ENCODE measurements around the gene ABCC2.
"Not testable (repeated sequence)": the region's sequence is repeated elsewhere in the genome, so short reads cannot be mapped to it uniquely, and the experiment has no call there.

The ABCC2 gene

DNA sequence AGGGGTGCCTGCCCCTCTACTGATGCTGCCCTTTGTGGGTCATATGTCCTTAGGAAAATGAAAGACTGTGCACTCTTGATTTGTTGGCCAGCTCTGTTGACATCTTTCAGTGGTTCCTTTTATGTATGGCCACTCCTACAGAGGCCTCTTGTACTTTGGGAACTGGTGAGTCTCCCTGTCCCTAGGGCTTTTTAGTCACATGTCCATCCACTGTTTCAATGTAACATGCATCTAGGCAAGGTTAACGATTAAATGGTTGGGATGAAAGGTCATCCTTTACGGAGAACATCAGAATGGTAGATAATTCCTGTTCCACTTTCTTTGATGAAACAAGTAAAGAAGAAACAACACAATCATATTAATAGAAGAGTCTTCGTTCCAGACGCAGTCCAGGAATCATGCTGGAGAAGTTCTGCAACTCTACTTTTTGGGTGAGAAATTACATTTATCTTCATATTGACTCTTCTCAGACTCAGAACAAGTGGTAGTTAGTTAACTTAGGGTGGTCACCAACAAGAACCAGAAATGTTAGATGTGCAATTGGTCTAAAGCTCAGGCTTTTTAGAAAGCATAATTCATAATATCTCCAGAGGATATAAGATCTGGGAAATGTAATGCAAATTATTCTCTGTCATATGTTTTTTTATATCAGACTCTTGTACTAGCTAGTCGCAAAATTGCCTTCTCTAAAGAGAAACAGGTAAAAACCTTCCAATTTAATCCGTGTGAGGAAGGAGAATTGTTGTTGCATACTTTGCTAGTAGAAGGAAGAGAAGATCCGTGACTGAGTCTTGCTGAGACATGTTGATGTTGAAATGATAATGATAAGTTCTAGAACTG lies at the start of gene ABCC2:
Gene ABCC2, plus strand, starts transcription at position 194 of the 840 bp plus-strand sequence. Its CDS starts 205 bp downstream, at position 399.
- no peak for DNase-seq

- no peak for DNase-seq
These were observed 49.1 kb upstream of the ABCC2 start for GRCh38 chr10:99733366-99733765.

DNA sequence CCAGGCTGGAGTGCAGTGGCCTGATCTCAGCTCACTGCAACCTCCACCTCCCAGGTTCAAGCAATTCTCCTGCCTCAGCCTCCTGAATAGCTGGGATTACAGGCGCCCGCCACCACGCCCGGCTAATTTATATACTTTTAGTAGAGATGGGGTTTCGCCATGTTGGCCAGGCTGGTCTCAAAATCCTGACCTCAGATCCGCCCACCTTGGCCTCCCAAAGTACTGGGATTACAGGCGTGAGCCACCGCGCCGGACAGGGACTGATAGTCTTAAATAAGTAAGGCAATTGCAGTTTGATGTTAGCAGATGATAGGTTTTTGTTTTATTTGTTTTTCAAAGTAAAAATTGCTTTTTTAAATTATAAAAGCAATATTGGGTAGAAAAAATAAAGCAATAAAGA lies 48.3 kb upstream of the ABCC2 start:
- not testable (repeated sequence) for DNase-seq

- no peak for DNase-seq
These were observed 42.2 kb upstream of the ABCC2 start for GRCh38 chr10:99740260-99740659.

DNA sequence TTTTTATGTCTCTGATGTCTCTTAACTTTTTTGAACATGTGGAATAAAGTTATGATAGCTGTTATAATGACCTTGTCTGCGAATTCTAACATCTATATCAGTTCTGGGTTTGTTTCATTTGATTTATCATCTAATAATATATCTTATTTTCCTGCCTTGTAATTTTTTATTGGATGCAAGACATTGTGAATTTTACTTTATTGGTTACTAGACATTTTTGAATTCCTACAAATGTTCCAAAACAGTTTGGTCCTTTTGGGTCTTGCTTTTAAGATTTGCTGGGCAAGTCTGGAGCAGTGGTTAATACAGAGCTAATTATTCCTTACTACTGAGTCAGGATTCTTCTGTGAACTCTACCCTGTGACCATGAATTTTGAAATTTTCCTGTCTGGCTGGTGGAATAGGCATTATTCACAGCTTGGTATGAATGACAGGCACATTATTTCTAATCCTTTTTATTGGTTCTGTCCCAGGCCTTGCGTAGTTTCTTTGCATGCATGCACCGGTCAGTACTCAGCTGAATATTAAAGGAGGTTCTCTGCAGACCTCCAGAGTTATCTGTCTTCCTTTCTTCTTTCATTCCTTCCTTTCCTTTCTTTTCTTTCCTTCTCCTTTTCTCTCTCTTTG lies 41.4 kb upstream of the ABCC2 start:
- no peak for DNase-seq

- no peak for DNase-seq
These were observed 40.2 kb upstream of the ABCC2 start for GRCh38 chr10:99742254-99742653.

GRCh38 chr10:99742701-99743100 lies 39.7 kb upstream of the ABCC2 start:
- DNase-seq = no peak

DNA sequence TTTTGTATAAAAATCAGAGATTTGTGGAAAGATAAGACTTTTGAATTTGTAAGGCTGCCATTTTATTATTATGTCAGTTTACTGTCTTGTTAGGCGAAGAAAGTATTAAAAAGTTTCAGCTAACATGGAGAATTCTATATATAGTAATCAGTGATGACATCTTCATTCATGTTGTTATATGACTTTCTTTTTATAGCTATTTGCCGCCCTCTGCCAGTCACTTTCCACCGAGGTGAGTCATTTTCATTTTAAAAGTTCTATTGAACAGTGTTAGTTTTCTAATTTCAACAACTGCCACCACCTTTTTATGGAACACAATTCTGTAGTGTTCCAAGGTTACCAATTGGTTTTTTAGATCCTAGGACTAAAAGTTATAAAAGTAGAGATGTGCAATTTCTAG lies 38.6 kb upstream of the ABCC2 start:
- no peak for DNase-seq

DNA sequence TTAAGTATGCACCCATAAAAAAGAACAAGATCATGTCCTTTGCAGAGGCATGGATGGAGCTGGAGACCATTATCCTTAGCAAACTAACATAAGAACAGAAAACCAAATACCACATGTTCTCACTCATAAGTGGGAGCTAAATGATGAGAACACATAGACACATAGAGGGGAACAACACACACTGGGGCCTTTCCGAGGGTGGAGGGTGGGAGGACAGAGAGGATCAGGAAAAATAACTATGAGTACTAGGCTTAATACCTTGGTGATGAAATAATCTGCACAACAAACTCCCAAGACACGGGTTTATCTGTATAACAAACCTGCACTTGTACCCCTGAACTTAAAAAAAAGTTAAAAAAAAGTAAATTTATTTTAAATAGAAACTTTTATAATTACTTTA lies 36.3 kb upstream of the ABCC2 start:
- not testable (repeated sequence) for DNase-seq

DNA sequence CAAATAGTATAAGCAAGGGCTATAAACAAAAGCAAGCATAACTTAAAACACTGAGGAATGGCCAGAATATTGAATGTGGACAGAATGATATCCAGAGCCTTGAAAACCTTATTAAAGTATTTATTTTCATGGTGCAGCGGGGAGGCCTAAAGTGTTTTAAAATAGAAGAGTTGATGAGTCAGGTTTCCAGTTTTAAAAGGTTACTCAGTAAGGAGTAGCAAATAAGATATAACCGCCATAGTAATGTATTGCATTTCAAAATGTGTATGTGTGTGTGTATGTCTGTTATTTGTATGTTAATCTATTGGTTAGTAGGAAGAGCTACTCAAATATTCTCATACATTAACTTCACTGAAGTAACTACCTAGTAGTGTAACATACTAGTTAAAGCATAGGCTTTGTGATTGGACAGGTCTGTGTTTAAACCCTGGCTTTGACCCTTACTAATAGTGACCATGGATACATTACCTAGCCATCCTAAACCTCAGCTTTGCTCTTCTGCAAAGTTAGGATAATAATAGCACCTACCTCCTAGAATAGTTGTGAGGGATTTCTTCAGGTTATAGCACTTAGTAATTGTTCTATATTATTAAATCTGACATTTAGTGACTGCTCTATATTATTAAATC lies 33.5 kb upstream of the ABCC2 start:
- no peak for DNase-seq

DNA sequence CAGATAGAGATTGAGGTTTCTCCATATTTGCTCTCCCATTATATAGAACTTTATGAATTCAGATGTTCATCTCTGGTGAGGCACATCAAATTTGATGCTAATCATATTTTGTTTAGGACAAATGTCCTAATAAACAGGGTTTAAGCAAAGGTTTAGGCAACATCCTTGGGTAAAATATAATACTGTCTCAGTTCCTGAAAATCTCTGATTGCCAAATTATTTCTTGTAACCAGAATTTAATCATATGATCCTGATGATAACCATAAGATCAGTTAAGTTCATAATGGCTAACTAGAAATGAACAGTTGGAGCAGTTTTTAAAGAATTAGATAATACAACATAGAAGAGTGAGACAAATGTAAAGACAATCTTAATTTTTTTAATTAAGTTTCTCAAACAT lies 31.8 kb upstream of the ABCC2 start:
- no peak for DNase-seq

- no peak for DNase-seq
These were observed 27.8 kb upstream of the ABCC2 start for GRCh38 chr10:99754670-99755069.

DNA sequence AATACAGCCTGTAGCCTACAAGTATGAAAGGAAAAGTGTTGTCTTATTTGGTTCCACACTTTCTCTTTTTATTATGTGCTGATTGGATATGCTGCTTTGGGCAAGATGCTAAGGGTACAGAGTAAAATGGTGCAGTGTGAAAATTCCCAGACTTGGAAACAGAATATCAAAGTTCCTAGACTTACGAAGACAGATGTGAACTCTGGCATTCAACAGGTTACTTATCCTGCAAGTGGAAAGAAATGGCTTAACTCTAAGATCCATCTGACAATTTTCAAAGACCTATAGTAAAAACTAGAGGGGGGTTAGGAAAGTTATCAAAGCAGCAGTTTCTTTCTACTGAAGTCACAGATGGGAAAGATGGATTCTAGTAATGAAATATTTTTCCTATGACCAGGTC lies 26.3 kb upstream of the ABCC2 start:
- DNase-seq = no peak

DNA sequence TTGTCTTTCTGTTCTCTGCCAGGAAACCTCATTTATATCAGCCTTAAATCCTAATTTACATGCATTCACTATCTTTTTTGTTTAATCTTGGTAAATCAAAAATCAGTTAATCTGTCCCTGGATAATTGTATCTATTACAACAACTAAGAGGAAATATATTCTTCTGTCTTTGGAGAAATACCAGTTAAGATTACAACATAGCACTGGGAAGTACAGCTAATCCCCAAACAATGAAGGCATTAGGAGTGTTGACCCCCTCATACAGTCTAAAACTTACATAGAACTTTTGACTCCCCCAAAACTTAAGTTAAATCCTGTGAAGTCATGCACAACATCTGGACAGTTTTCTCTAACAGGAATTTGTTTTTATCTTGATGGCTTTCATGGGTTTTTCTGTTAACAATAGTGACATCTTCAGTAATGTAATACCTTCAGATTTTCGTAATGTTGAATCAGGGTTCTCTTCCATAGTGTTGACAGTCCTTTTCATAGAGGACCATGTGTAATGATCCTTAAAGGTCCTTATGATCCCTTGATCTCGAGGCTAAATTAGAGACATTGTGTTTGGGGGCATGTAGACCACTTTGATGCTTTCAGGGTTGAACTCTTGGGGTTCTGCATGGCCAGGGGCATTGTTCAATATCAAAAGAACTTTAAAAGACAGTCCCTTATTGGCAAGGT lies 24.1 kb upstream of the ABCC2 start:
- no peak for DNase-seq

GRCh38 chr10:99760321-99760720 lies 22.1 kb upstream of the ABCC2 start:
- no peak for DNase-seq

DNA sequence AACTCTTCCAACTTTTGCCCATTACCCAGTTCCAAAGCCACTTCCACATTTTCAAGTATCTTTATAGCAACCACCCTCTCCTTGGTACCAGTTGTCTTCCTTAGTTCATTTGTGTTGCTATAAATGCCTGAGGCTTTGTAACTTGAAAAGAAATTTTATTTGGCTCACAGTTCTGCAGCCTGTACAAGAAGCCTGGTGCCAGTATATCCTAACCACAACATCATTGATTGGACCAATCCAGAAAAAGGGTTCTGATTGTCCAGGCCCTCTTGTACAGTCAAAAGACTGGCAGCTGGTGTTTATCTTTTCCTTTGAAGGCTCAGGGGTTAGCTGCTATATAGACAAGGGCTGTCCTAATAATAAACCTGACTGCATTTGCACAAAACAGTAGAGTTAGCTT lies 21.1 kb upstream of the ABCC2 start:
- DNase-seq = no peak

GRCh38 chr10:99765672-99766301 lies 16.7 kb upstream of the ABCC2 start:
- no peak for DNase-seq

GRCh38 chr10:99766302-99766681 lies 16.1 kb upstream of the ABCC2 start:
- no peak for DNase-seq

DNA sequence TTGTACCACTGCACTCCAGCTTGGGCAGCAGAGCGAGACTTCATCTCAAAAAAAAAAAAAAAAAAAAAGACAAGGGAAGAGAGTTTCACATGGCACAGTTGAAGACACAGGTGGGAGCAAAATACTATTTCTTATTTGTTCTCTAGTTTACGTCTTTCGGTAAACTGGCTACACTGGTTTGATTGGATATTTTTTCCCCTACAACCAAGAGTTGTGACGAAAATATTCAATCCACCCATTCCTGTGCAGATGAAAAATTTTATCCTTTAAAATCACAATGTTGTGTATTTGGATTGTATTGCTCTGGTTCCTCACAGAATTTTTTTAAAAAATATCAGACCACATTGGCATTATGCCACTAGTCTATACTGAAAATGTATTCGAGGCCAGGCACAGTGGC lies 14.5 kb upstream of the ABCC2 start:
- no peak for DNase-seq

GRCh38 chr10:99768556-99768955 lies 13.9 kb upstream of the ABCC2 start:
- DNase-seq = no peak

- no peak for DNase-seq
These were observed 12.7 kb upstream of the ABCC2 start for GRCh38 chr10:99769706-99770105.

GRCh38 chr10:99770408-99771045 lies 11.9 kb upstream of the ABCC2 start:
- no peak for DNase-seq

GRCh38 chr10:99775850-99776249 lies 6.6 kb upstream of the ABCC2 start:
- DNase-seq = no peak
